HL-60/S4 treated with retinoic acid at 250 ng/mL for 4 days and 3 days (cell line): ENCODE results near the gene MT1E.

ENCODE experiments used
- in situ Hi-C: fragments of 300-500 bp; cut with MboI; formaldehyde crosslinking; loops from 2 replicates; pipeline ENCODE4 v1.7.0; 2022; ENCODE audit warnings: low sequenced_read_pairs

MT1E gene

DNA sequence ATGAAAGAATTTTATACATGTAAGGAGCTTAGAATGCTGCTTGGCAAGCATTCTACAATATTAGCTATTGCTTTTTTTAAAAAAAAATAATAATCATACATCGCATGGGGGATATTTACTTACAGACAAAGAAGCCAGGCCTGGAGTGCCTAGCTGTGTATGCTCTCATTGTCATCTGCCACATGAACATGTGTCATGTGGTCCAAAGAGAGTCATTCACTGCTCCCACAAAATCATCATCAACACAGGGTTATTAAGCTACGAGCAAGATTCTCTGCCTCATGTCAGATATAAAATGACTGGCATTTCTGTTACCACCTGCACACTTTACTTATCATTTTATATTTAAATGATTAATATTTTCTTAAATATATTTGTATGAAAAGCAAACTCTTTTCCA is 1.9 kb upstream of the MT1E start:
- in situ Hi-C loops: no loop called here

DNA sequence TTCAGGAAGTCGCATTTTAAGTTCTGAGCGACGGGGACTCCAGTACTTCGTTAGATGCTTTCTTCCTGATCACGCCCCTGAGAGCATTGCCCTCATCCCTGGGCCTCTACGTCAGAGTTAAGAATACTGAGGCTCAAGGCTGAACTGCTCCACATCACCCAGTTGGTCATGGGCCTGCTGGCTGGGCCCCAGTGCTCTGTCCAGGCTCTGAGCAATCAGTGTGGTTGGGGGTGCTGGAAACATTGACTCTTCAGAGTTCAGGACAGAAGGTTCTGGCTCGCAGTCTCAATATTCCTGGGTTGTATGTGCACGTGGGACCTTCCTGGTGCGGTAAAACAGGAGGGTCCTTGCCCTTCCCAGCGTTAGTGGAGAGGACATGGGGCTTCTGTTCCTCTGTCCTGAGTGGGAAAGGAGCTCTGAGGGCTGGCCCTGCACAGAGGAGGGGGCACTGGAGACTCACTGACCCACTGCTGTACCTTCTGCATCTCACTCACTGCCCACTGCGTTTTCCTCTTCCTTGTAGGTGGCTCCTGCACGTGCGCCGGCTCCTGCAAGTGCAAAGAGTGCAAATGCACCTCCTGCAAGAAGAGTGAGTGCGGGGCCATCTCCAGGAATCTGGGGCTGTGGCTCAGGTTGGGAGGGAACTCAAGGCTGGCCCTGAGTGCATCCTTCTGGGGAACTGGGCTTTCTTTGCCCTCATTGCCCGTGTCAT is 518 bp downstream of the MT1E start:
- in situ Hi-C loops: no loop called here

DNA sequence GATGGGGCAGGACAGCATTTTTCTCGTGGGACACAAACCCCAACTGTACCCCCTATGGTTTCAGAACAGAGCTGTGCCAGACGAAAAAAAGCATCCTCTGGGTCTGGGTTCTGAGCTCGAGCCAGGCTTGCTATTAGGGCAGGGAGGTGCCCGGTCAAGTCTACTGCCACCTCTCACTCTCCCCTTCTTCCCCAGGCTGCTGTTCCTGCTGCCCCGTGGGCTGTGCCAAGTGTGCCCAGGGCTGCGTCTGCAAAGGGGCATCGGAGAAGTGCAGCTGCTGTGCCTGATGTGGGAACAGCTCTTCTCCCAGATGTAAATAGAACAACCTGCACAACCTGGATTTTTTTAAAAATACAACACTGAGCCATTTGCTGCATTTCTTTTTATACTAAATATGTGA is 1.1 kb downstream of the MT1E start:
- in situ Hi-C loops: no loop called here

DNA sequence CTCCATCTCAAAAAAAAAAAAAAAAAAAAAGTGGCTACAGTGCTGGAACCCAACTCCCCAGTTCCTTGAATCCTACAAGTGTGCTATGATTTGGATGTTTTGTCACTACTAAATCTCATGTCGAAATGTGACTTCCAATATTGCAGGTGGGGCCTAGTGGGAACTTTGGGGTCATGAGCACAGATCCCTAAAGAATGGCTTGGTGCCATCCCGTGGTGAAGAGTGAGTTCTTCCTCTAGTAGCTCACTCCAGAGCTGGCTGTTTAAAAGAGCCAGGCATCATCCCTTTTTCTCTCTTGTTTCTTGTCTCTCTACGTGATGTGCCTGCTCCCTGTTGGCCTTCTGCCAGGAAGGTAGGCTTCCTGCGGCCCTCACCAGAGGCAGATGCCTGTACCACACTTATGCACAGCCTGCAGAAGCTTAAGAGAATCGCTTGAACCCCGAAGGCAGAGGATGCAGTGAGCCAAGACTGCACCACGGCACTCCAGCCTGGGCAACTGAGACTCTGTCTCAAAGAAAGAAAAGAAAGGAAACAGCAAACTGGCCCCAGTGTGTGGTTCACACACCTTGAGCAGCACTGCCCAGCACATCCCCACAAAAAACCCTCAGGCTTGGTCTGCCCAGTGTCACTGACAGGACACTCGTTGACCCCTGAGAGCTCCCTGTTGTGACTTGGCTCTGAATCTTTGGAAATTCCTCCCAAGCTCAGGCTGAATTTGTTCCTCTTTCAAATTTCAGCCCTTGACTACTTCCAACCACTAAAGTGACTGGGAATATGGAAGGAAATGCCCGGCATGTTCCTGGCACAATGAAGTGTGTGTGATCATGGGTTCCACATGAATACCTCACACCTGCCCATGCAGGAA is 3.1 kb downstream of the MT1E start:
- in situ Hi-C loops: no loop called here

DNA sequence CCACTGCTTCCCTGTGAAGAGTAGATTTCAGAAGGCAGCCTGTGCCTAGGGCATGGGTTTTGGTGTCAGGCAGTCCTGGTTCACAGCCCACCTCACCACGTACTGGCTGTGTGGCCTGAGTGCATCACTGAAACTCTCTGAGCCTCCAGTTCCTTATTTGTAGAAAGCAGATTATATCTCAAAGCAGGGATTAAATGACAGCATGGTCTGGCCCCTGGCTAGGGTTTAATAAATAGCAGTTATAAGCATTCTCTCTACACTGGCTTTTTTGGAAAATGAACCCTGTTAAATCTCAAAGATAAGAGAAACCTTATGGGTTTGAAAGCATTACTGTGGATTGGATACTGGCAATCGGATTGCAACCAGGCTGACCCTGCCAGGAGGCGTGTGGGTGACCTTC is 4.0 kb downstream of the MT1E start:
- in situ Hi-C loops: no loop called here

DNA sequence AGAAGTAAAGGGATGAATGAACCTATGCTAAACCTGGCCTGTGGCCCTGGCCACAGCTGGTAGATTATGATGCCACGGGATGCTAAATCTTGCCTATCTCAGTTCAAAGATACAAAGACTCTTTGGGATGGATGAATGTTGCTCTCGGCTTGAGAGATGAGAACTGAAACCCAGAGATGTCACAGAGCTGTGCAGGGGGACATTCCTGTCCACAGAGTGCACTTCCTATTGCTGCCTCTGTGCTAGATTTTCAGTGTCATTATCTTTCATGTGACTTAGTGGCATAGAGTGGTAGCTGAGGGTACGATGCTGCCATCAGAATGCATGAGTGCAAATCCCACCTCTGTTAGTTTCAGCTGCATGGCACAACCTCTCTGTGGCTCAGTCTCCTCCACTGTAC is 4.6 kb downstream of the MT1E start:
- in situ Hi-C loops: no loop called here

DNA sequence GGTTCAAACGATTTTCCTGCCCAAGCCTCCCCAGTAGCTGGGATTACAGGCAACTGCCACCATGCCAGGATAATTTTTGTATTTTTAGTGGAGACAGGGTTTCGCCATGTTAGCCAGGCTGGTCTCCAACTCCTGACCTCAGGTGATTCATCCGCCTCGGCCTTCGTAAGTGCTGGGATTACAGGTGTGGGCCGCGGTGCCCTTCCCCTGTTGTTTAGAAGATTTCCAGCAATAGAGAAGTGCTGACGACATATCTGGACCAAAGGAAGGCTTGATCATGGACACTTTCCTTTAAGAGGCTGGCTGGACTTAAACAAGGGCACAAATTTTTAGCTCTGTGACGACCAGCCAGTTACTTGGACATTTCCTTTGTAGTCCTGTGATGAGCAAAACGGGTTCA is 5.6 kb downstream of the MT1E start:
- in situ Hi-C loops: no loop called here

DNA sequence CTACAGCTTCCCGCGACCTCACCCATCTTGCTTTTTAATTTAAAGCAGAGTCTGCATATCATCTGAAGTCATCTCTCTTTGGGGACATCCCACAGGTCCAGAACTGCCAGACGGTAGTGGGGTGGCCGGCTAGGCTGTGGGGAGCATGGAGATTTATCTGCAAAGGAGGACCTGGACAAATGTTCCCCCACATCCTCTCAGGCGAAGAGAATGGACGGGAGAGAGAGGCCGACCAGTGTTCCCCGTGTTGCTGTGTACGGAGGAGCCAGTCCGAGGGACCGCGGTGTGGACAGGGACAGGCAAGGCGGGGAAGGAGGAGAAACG is 6.2 kb downstream of the MT1E start:
- in situ Hi-C loops: no loop called here

DNA sequence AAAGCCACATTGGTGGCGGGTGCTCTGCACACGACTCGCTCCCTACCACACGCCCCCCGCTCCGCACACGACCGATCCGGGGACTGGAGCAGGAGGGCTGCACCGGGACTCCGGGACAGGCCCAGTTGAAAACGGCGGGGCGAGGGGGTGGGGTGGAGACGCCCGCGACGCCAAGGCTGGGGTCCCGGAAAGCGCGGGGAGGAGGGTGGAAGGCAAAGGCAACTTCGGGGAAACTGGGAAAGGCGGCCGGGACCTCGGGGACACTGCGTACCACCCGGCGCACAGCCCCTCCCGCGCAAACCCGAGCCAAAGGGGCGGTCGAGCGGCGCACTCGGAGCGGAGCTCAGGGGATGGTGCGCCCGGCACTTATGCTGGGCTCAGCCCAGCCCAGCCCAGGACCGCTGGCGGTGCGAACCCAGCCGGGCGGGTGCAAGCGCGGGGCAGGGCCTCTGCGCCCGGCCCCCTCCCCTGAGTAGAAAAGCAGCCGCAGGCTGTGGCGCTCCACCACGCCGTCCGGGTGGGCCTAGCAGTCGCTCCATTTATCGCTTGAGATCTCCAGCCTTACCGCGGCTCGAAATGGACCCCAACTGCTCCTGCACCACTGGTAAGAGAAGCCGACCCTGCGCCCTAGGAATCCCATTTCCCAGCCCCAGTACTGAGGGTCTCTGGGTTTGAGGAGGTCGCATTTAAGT is 6.7 kb downstream of the MT1E start, which contains the start of gene MT1M:
Gene MT1M, plus strand, starts transcription at position 504 of the 692 bp plus-strand sequence. Its CDS starts 73 bp downstream, at position 577.
- in situ Hi-C loops: no loop called here

DNA sequence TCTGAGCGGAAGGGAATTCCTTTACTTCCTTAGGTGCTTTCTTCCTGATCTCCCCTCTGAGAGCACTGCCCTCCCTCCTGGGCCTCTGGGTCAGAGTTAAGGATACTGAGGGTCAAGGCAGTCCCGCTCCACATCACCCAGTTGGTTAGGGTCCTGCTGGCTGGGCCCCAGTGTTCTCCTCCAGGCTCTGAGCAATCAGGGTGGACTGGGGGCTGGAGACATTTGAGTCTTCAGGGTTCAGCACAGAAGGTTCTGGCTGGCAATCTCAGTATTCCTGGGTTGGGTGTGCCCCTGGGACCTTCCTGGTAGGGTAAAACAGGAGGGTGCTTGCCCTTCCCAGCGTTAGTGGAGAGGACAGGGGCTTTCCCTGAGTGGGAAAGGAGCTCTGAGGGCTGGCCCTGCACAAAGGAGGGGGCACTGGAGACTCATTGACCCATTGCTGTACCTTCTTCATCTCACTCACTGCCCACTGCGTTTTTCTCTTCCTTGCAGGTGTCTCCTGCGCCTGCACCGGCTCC is 7.3 kb downstream of the MT1E start:
- in situ Hi-C loops: no loop called here

DNA sequence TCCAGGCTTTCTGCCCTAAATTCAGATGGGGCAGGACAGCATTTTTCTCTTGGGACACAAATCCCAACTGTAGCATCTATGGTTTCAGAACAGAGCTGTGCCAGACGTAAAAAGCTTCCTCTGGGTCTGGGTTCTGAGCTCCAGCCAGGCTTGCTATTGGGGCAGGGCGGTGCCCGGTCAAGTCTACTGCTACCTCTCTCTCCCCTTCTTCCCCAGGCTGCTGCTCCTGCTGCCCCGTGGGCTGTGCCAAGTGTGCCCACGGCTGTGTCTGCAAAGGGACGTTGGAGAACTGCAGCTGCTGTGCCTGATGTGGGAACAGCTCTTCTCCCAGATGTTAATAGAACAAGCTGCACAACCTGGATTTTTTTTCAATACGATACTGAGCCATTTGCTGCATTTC is 8.0 kb downstream of the MT1E start:
- in situ Hi-C loops: no loop called here

DNA sequence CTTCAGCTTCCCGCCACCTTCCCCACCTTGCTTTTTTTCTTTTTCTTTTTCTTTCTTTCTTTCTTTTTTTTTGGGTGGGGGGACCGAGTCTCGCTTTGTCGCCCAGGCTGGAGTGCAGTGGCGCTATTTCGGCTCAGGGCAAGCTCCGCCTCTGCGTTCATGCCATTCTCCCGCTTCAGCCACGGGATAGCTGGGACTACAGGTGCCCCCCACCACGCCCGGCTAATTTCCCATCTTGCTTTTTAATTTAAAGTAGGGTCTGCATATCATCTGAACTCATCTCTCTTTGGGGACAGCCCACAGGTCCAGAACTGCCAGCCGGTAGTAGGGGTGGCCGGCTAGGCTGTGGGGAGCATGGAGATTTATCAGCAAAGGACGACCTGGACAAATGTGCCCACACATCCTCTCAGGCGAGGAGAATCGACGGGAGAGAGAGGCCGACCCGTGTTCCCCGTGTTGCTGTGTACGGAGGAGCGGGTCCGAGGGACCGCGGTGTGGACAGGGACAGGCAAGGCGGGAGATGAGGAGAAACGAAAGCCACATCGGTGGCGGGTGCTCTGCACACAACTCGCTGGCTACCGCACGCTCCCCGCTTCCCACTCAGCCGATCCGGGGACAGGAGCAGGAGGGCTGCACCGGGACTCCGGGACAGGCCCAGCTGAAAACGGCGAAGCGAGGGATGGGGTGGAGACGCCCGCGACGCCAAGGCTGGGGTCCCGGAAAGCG is 9.3 kb downstream of the MT1E start:
- in situ Hi-C loops: no loop called here

DNA sequence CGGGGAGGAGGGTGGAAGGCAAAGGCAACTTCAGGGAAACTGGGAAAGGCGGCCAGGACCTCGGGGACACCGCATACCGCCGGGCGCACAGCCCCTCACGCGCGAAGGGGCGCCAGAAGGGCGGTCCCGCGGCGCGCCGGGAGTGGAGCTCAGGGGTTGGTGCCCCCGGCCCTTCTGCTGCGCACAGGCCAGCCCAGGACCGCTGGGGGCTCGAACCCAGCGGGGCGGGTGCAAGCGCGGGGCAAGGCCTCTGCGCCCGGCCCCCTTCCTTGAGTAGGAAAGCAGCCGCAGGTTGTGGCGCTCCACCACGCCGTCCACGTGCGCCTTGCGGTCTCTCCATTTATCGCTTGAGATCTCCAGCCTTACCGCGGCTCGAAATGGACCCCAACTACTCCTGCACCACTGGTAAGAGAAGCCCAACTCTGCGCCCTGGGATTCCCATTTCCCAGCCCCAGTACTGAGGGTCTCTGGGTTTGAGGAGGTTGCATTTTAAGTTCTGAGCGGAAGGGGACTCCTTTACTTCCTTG is 9.9 kb downstream of the MT1E start:
- in situ Hi-C loops: no loop called here

DNA sequence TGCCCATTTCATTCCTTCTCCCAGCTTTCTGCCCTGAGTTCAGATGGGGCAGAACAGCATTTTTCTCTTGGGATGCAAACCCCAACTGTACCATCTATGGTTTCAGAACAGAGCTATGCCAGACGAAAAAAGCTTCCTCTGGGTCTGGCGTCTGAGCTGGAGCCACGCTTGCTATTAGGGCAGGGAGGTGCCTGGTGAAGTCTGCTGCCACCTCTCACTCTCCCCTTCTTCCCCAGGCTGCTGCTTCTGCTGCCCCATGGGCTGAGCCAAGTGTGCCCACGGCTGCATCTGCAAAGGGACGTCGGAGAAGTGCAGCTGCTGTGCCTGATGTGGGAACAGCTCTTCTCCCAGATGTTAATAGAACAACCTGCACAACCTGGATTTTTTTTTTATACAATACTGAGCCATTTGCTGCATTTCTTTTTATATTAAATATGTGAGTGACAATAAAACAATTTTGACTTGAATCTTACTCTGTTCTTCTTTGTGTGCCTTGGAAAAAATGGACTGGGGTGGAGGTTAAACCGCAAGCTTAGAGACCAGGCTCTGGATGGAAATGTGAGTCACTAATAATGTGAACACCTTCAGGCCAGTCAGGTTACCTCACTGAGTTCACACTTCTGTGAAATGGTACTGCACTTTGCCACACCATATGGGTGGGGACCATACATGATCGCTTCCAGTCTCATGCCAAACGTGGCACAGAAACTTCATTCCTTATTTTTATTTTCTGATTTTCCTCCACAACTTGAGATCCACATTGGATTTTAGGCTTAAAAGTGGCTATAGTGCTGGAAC is 11.2 kb downstream of the MT1E start:
- in situ Hi-C loops: no loop called here

DNA sequence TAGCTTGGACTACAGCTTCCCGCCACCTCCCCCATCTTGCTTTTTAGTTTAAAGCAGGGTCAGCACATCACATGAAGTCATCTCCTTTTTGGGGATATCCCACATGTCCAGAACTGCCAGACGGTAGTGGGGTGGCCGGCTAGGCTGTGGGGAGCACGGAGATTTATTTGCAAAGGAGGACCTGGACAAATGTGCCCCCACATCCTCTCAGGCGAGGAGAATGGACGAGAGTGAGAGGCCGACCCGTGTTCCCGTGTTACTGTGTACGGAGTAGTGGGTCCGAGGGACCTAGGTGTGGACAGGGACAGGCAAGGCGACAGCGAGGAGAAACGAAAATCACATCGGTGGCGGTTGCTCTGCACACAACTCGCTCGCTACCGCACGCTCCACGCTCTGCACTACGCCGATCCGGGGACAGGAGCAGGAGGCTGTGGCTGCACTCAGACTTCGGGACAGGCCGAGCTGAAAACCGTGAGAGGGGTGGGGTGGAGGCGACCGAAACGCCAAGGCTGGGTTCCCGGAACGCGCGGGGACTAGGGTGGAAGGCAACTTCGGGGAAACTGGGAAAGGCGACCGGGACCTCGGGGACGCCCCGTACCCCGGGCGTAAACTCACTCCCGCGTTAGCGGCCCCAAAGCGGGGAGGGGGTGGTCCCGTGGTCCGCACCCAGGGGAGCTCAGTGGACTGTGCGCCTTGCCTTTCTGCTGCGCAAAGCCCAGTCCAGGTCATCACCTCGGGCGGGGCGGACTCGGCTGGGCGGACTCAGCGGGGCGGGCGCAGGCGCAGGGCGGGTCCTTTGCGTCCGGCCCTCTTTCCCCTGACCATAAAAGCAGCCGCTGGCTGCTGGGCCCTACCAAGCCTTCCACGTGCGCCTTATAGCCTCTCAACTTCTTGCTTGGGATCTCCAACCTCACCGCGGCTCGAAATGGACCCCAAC is 12.5 kb downstream of the MT1E start, which contains the start of gene MT1A:
Gene MT1A, plus strand, starts transcription at position 853 of the 937 bp plus-strand sequence. Its CDS starts 73 bp downstream, at position 926.
- in situ Hi-C loops: no loop called here

DNA sequence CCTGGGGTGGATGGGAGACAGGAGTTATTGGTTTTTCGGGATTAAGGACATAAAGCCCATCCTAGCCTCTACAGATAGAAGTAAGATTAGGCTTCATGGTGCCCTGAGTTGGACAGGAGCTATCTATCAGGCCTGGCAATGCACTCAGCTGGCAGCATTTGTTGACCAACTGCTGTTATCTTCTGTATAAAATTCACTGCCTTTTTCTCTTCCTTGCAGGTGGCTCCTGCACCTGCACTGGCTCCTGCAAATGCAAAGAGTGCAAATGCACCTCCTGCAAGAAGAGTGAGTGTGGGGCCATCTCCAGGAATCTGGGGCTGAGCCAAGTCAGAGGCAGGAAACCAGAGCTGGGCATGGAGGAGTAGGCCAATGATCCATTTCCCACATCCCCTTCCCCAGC is 13.5 kb downstream of the MT1E start:
- in situ Hi-C loops: no loop called here

DNA sequence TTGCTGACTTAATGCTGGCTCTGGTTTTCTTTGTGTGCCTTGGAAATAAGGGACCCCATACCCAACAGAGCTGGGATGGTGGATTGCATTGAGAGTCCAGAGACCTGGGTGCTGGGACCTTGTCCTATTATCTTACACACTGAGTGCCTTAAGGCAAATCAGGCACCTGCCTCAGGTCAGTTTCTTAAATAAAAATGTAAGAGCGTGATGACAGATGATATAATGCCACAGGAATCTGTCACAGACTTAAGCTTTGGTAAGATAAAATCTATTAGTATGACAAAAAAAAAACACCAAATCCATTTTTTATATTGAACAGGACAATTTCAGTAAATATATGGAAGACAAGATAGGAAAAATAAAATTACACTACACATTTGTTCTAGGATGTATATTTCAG is 14.5 kb downstream of the MT1E start:
- in situ Hi-C loops: no loop called here

DNA sequence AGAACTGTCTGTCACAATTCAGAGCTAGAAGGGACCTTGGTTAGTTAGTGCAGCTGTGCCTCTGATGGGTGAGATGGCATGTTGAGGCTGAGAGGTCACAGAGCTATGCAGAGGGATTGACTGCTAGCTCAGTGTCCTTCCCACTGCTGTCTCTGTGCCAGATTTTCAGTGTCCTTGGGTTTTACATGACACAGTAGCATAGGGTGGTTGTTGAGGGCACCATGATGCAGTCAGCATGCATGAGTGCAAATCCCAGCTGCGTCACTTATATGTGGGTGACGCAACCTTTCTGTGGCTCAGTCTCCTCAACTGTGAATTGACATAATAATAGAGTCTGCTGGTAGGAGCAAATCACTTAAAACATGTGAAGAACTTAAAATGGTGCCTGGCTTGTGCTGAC is 15.6 kb downstream of the MT1E start:
- in situ Hi-C loops: no loop called here
